GM04503 (cell line): ENCODE results near the gene ST3GAL5.
A peak's percentile ranks its signal among the peaks of the same experiment; 100 is the strongest.

Experiments
- DNase-seq: peaks from one replicate; pipeline ENCODE4 v3.0.0-alpha.2; 2012; ENCODE audit warnings: low read depth

Gene ST3GAL5

DNA sequence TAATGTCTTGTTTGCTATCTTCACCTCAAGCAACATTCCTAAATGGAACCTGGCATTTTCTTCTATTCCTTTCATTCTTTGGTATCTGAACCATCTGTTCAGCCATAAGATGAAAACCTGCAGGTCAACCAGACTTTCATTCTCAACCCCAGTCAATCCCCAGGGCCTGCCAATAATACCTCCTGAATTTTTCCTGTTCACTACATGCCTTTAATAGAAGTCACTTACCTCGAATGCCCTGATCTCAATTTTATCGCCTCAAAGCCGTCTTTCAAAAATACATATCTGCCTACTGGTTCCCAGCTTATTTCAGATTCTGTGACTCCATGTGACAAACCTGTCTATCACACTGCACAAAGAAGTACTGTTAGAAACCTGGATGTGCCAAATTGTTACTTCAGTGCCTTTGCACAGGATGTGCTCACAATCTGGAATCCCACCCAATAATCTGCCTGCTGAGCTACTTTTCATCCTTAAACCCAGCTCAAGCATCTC is 22.6 kb downstream of the ST3GAL5 start:
- no peak for DNase-seq

- no peak for DNase-seq
Observed at GRCh38 chr2:85865539-85866164, 23.1 kb downstream of the ST3GAL5 start.

GRCh38 chr2:85864654-85865053 is 24.1 kb downstream of the ST3GAL5 start:
- DNase-seq = no peak

DNA sequence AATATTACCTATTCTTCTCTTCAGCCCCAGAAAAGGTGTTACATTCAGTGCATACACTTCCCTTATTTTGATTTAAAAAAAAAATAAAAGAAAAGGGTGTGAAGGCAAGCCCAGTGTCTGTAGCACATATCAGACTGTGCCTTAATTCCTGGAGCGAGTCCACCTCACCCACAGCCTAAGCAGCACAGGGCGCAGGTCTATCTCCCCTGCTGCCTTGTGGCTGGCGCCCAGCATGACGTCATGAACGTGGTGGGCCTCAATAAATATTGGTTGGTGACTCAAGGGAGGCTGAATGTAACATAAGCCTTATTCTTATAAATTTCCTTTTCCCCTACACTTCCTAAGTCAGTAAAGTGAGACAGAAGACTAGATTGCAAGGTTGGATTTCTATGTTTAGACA is 26.4 kb downstream of the ST3GAL5 start:
- no peak for DNase-seq

DNA sequence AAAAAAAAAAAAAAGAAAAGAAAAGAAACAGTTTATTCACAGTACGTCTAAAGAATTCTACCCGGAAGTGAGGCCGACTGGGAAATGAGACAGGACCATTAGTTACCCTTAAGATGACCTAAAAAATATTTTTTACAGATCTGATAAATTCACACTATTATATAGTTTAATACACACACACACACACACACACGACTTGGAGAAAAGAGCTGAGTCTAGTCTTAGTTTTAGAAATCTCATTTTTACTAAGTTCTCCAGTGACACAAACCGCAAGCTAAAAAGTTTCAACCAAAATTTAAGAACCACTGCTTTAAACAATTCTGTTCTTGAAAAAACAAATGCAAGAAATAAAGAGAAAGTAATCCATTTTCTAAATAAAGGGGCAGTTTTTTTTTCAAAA is 27.1 kb downstream of the ST3GAL5 start:
- DNase-seq = no peak

DNA sequence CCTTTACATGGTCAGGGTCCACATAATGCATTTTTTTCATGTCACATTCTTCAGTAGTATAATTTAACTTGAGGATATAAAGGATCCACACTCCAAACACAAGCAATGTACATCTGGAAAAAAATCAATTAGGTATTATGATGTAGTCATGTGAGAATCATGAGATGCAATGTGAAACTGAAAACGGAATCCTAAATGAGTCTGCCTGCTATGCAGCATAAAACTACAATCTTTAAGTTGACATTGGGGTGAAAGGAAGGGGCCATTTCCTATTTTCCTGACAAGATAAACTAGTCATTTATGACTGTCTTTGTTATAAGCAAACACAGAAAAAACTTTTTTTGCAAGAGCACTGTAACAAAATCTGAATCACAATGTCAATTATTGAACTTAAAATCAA is 27.6 kb downstream of the ST3GAL5 start:
- no peak for DNase-seq

DNA sequence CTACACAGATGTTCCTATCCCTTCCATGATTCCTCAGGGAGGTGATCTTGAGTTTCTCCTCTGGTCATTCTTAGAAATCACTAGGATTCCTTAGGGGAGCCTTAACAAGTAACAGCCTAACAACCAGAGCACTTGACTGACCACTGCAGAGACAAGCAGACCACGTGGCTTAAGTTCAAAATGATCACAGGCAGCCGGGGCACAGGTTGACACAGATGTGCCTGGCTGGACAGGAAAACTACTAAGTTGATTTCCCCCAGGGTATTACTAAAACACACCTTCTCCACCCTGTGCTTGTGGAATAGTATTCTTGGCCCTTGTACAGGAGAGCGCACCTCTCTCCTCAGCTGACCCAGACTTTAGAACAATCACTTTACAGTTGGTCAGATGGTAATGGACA is 29.9 kb downstream of the ST3GAL5 start:
- DNase-seq = no peak

DNA sequence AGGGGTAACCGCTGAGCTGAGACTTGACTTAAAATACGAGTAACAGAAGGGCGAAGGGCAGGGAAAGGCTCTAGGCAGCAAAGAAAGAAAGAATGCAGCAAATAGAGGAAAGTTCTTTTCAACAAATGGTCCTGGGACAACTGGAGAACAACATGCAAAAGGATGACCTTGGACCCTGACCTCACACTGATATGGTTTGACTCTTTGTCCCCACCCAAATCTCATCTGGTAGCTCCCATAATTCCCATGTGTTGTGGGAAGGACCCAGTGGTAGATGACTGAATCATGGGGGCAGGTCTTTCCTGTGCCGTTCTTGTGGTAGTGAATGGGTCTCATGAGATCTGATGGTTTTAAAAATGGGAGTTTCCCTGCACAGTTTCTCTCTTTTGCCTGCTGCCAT is 33.9 kb downstream of the ST3GAL5 start:
- no peak for DNase-seq

DNA sequence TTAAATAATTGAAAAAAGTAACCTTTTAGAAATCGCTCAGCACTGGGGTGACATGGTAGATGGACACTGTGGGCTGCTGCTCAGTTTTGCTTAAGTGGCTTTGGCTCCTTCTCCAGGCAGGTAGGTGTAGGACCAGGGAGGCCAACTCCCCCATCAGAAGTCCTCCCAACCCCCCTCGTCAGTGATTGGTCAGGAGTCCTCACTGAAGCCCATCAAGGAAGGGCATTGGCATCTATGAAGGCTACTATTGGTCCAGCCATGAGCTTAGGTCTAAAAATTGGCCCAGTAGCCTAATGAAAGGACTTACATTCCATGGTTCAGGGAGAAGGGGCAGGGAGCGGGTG is 34.7 kb downstream of the ST3GAL5 start:
- no peak for DNase-seq

DNA sequence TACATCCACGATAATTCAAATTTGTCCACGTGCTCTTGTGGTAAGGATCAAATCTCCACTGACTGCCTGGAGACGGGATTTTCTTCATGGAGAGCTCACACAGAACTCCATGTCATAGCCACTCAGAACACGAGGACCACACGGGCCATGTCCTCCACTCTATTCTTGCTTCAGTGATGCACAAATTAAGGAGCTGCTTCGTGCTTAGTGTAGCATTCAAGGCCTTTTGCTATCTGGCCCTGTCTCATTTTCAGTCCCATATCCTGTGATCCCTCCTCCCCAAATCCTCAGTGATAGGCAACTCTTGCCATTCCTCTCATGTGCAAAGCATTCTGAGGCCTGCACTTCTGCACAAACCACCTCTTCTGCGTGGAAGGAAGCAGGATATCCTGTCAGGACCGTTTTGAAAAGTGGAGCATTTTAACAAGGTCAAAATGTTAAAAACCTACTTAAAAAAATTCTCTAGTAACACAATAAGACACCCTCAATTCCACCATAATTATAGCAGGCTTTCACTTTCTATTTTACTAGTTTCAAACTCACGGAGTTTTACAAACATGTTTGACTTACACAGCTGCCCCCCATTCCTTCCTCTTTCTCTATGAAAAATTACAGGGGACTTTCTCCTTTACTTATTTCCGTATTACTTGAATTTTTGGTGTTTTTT is 35.2 kb downstream of the ST3GAL5 start:
- DNase-seq = no peak

DNA sequence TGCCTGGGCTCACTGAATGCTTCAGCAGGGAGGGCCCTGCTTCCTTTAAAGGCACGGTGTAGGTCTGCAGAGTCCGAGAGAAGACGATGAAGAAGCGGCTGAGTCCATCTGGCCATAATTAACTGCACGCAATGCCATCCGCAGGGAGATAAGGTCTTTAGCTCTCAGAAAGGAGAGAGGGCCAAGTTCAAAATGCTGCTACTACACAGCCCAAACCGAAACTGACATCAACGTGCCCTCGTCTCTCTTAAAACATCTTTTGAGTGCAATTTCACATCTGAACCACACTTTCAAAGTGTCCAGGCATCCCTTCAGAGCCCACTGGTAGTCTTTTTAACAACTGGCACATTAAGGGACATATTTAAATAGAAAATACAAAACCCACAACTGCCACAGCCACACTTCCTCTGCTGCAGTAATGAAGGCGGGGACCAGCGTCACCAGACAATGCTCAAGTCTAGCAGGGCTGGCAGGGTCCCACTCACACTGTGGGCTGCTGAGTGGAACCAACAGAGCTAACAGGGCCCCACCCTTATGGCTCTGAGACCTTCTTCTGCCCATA is 35.8 kb downstream of the ST3GAL5 start:
- peak; percentile 37 for DNase-seq

GRCh38 chr2:85852152-85852840 is 36.5 kb downstream of the ST3GAL5 start:
- DNase-seq = no peak

DNA sequence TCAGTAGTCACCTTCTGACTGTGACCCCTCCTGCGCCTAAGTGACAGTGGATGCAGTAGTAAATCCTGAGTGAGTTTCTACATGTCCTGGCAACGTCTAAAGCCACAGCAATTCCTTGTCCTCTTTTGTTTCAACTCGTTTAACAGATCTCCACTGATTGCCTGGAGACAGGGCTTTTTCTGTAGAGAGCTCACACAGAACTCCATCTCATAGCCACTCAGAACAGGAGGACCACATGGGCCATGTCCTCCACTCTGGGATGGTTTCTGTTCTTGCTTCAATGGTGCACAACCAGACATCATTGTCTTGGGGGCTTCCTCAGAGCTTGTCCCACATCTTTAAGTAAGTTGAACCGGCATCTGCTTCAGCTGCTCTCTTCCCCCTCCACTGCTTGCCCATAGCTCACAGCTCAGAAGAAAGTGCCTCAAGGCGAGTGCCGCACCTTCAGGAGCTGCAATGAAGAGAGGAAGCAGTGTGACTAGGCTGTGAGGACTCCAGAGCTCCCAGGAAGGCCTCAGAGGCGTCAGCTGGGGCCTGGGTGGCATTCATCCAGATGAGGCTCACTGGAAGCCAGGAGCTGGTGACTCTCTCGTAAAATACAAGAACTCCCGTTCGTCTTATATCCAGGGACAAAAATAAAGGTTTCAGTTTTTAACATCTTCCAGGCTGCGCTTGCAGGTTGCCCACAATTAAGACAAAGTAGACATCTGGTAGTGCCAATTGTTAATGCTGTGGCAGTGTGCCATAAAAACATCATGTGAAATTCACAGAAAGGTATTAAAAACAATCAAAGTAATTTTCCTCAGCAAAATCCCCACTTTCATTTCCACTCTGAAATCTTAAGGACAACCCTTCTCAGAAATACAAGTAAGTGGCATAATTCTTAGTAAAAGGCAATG is 37.3 kb downstream of the ST3GAL5 start:
- peak; percentile 26 for DNase-seq

- DNase-seq = no peak
Observed at GRCh38 chr2:85850451-85850850, 38.3 kb downstream of the ST3GAL5 start.

DNA sequence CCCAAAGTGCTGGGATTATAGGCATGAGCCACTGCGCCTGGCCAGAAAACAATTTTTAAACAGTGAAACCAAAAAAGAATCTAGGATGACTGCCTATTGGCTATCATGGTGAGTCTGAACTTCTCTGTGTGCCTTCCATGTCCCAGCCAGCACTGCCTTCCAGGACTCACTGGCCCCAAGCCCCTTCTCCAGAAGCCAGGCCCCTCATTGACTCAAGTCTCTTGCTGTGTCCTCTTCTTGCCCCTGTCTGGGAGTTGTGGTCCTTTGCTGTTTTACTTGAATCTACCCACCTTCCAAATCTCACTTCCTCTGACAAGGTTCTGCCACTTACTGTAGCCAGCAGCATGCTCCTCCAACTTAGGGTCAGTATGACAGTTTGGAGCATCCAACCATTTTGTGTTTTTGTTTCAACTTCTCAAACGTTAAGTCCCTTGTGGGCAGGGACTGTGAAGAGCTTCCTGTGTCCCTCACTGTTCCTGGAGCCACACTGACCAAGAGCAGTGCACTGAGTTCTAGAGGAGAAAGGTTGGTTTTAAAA is 41.7 kb downstream of the ST3GAL5 start:
- DNase-seq = no peak

- no peak for DNase-seq
Observed at GRCh38 chr2:85846411-85846810, 42.4 kb downstream of the ST3GAL5 start.

GRCh38 chr2:85844486-85844885 is 44.3 kb downstream of the ST3GAL5 start:
- no peak for DNase-seq

DNA sequence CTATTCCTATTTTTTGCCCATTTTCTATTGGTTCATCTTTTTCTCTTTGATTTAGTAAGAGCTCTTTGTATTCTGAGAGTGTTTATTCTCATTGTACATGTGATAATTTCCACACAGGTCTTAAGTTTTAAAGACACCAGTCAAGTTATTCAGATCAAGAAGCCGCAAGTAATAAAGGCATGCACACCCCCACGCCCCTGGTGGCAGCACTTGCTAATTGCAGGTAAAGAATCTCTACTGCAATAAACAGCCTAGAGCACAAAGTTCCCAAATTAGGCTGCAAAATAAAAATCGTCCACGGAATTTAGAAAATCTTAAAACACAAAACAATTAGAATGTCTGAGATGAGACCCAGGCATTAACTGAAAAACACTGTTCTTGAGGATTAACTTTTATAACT is 45.2 kb downstream of the ST3GAL5 start:
- no peak for DNase-seq

GRCh38 chr2:85840091-85840490 is 48.7 kb downstream of the ST3GAL5 start:
- DNase-seq = no peak

- no peak for DNase-seq
Observed at GRCh38 chr2:85839461-85839860, 49.3 kb downstream of the ST3GAL5 start.

GRCh38 chr2:85838641-85839040 is 50.1 kb downstream of the ST3GAL5 start:
- no peak for DNase-seq

DNA sequence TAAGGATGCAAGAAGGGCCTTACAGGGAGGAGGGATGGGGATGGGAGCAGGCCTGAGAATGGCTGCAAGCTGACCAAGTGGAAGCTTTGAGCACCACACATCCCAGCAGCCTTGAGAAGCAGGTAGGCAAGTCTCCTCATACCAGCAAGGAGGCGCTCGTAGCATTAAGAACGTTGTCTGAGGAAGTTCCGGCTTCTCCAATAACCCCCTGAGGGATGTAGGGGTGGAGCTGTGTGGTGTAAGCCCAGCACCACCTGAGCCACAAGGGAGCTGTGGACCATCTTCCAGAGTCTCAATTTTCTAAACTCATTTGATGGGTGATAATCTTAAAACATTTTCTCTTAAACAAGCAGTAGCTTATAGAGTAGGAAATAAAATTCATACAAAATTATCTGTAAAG is 50.6 kb downstream of the ST3GAL5 start:
- DNase-seq = no peak
